Activated CD8-positive, alpha-beta T cell treated with anti-CD3 and anti-CD28 coated beads for 36 hours (primary cell): ENCODE results near the gene PTMS. TPM values are rescaled to one million over a fixed set of nuclear protein-coding genes. Genes with fewer than 3 reads are reported as not detected.

Experiments
- ATAC-seq: fragments of 200-7000 bp; cut with Tn5 transposase; one replicate; pipeline ENCODE4 v1.10.0; 2021; ENCODE audit warnings: mild to moderate bottlenecking, moderate library complexity
- CTCF ChIA-PET: fragments of 350-600 bp; sonication (Branson Sonifier 250); formaldehyde crosslinking; loops from one replicate; lab custom pipeline; 2021; ENCODE audit warnings: antibody characterized with exemption; lab: Charles Lee
- POLR2A ChIA-PET: fragments of 350-600 bp; sonication (Branson Sonifier 250); formaldehyde crosslinking; loops from one replicate; lab custom pipeline; 2021; ENCODE audit warnings: antibody characterized with exemption; lab: Charles Lee
- DNase-seq: peaks from one replicate; pipeline ENCODE4 v3.0.0-alpha.2; 2020
- H3K27ac Mint-ChIP-seq: one replicate; pipeline ENCODE4 v1.8.0; 2021; ENCODE audit warnings: mild to moderate bottlenecking, mixed read lengths
- H3K27me3 Mint-ChIP-seq: one replicate; pipeline ENCODE4 v1.8.0; 2021; ENCODE audit warnings: mixed read lengths
- H3K36me3 Mint-ChIP-seq: one replicate; pipeline ENCODE4 v1.8.0; 2021; ENCODE audit warnings: low read depth, mixed read lengths
- H3K4me1 Mint-ChIP-seq: one replicate; pipeline ENCODE4 v1.8.0; 2021; ENCODE audit warnings: low read depth, mixed read lengths
- H3K4me3 Mint-ChIP-seq: one replicate; pipeline ENCODE4 v1.8.0; 2021; ENCODE audit warnings: mild to moderate bottlenecking, moderate library complexity, mixed read lengths
- H3K9me3 Mint-ChIP-seq: one replicate; pipeline ENCODE4 v1.8.0; 2021; ENCODE audit warnings: mixed read lengths
- CTCF ChIP-seq: fragments of 200-600 bp; IDR thresholded peaks from one replicate; pipeline ENCODE4 v1.8.0; 2022; ENCODE audit warnings: antibody characterized with exemption, mild to moderate bottlenecking
- intact Hi-C: fragments of 100-400 bp; cut with micrococcal nuclease; formaldehyde crosslinking; loops from one replicate; pipeline ENCODE4 v1.10.0; 2022
- total RNA-seq, 2 experiments: library from RNA; stranded (reverse); gene quantifications; one replicate each; pipeline ENCODE4 v1.2.3, GENCODE V29; 2021

PTMS gene
- total RNA-seq, 2 experiments from 2014 or later = 78.6 TPM

GRCh38 chr12:6754411-6754810 lies 11.8 kb upstream of the PTMS start:
- no peak for ATAC-seq
- Mint-ChIP-seq H3K36me3 (peaks cover 20% of the 10 kb centered on the region), H3K27ac (no peak overlapping the region), H3K27me3 (peaks cover 1% of the 10 kb centered on the region), H3K4me3 (no peak overlapping the region), H3K9me3 (no peaks in the 10 kb centered on the region), H3K4me1 (peaks cover 29% of the 10 kb centered on the region)
- DNase-seq = no peak
- POLR2A ChIA-PET = interaction anchor here (1.5 to 5.1 kb wide), 12 partner anchors 9 to 117 kb away, joined by 3 to 31 read pairs (median 15); partner anchors contain the start of genes CDCA3, COPS7A, P3H3 and PTMS
- CTCF ChIA-PET = interaction anchor here (0.7 to 16.4 kb wide), 30 partner anchors 9 to 150 kb away, joined by 3 to 341 read pairs (median 8); partner anchors contain the start of genes CD4, CDCA3, COPS7A and GNB3
- intact Hi-C loops = loop anchor here (5.0 kb wide), 1 partner anchor 73 kb away; the partner anchor contains the start of gene P3H3
- TF ChIP-seq CTCF = no peak

- DNase-seq (no peak), ATAC-seq (no peak)
- intact Hi-C loops = no loop called here
- Mint-ChIP-seq H3K27me3 (peaks cover 1% of the 10 kb centered on the region), H3K27ac (no peak overlapping the region), H3K9me3 (no peaks in the 10 kb centered on the region), H3K36me3 (peaks cover 2% of the 10 kb centered on the region), H3K4me3 (no peak overlapping the region), H3K4me1 (peaks cover 17% of the 10 kb centered on the region)
- ChIA-PET CTCF (interaction anchor here (1.0 to 16.4 kb wide), 5 partner anchors 9 to 71 kb away, joined by 3 to 341 read pairs (median 4); partner anchors contain the start of genes COPS7A, GPR162, P3H3 and PTMS), POLR2A (interaction anchor here (0.6 to 1.2 kb wide), 2 partner anchors 9 to 13 kb away, joined by 3 read pairs; partner anchors contain the start of gene PTMS)
- TF ChIP-seq CTCF = no peak
These were observed 9.0 kb upstream of the PTMS start for GRCh38 chr12:6757028-6757690.

- H3K27ac Mint-ChIP-seq = no peak overlapping the region
- H3K4me3 Mint-ChIP-seq = no peak overlapping the region
- no peak for TF ChIP-seq CTCF
- POLR2A ChIA-PET = interaction anchor here (1.2 to 1.7 kb wide), 3 partner anchors 14 to 56 kb away, joined by 3 to 7 read pairs (median 5); partner anchors contain the start of genes COPS7A and LAG3
- no peaks in the 10 kb centered on the region for H3K9me3 Mint-ChIP-seq
- CTCF ChIA-PET = interaction anchor here (1.0 to 16.4 kb wide), 6 partner anchors 8 to 70 kb away, joined by 3 to 341 read pairs (median 6); partner anchors contain the start of genes COPS7A, GPR162, P3H3 and PTMS
- ATAC-seq = peak; percentile 29
- intact Hi-C loops = no loop called here
- peaks cover 9% of the 10 kb centered on the region for H3K27me3 Mint-ChIP-seq
- H3K4me1 Mint-ChIP-seq = peaks cover 16% of the 10 kb centered on the region
- DNase-seq = peak; percentile 34
- H3K36me3 Mint-ChIP-seq = no peaks in the 10 kb centered on the region
These were observed 7.6 kb upstream of the PTMS start for GRCh38 chr12:6758506-6759095.

- Mint-ChIP-seq H3K4me3 (no peak overlapping the region), H3K9me3 (no peaks in the 10 kb centered on the region), H3K4me1 (peaks cover 17% of the 10 kb centered on the region), H3K36me3 (no peaks in the 10 kb centered on the region), H3K27me3 (peaks cover 17% of the 10 kb centered on the region), H3K27ac (no peak overlapping the region)
- ATAC-seq (no peak), DNase-seq (no peak)
- ChIA-PET CTCF (interaction anchor here (1.2 to 16.4 kb wide), 6 partner anchors 11 to 92 kb away, joined by 3 to 341 read pairs (median 4); partner anchors contain the start of genes CDCA3, GPR162, P3H3 and USP5), POLR2A (interaction anchor here (0.8 to 1.7 kb wide), 4 partner anchors 13 to 132 kb away, joined by 3 to 7 read pairs (median 4); partner anchors contain the start of genes COPS7A and LAG3)
- no peak for TF ChIP-seq CTCF
- intact Hi-C loops = no loop called here
These were observed 6.4 kb upstream of the PTMS start for GRCh38 chr12:6759741-6760140.
